GM12874 (cell line): ENCODE measurements around the gene GAL3ST2.

Source experiments
- CTCF ChIP-seq: IDR thresholded peaks from 2 replicates; pipeline ENCODE4 v1.5.1; 2011; ENCODE audit warnings: low read depth, mild to moderate bottlenecking, control low read depth, low read length, moderate library complexity; ENCODE audit not compliant: insufficient read depth

Gene GAL3ST2

GRCh38 chr2:241771286-241772062, 5.1 kb upstream of the GAL3ST2 start:
- no peak for TF ChIP-seq CTCF

GRCh38 chr2:241772063-241772499, 4.5 kb upstream of the GAL3ST2 start:
- TF ChIP-seq CTCF, result no peak

DNA sequence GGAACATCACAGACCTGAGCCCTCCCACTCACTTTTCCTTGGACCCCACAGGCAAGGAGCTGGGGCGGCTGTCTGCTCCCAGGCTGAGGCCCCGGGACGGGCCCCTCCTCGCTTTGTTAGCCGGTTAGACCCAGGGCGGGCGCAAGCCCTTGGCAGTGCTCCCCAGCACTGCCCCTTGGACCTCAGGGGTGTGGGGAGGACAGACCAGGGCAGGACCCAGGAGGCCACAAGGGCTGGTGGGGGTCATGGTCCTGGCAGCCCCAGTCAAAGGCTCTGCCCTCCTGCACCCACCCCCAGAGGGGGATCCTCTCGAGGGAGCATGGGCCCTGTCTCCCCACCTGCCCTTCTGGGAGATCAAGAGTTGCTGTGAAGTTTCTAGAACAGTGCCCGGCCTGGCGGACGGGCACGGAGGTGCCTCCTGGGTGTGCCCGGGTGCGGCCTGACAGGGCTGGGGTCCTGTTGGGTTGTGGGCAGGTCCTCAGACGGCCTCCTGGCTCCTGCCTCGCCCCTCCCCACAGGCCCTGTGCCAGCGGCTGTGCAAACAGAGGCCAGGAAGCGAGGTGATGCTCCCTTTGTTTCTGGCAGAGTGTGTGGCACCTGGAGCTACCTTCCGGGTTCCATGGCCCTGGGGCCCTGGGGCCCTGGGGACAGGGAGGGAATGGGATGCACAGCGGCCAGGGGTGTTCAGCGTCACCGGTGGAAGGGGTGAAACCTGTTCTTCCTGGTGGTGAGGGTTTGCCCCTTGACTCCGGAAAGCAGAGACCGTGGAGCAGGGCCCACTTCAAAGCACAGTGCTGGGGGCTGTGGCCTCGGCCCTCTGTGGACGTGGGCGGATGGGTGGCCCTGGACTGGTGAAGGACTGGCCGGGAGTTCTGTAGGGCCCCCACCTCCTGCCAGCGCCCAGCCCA, 2.9 kb upstream of the GAL3ST2 start:
- TF ChIP-seq CTCF, result no peak

GRCh38 chr2:241774419-241775222, 2.0 kb upstream of the GAL3ST2 start:
- TF ChIP-seq CTCF, result no peak

DNA sequence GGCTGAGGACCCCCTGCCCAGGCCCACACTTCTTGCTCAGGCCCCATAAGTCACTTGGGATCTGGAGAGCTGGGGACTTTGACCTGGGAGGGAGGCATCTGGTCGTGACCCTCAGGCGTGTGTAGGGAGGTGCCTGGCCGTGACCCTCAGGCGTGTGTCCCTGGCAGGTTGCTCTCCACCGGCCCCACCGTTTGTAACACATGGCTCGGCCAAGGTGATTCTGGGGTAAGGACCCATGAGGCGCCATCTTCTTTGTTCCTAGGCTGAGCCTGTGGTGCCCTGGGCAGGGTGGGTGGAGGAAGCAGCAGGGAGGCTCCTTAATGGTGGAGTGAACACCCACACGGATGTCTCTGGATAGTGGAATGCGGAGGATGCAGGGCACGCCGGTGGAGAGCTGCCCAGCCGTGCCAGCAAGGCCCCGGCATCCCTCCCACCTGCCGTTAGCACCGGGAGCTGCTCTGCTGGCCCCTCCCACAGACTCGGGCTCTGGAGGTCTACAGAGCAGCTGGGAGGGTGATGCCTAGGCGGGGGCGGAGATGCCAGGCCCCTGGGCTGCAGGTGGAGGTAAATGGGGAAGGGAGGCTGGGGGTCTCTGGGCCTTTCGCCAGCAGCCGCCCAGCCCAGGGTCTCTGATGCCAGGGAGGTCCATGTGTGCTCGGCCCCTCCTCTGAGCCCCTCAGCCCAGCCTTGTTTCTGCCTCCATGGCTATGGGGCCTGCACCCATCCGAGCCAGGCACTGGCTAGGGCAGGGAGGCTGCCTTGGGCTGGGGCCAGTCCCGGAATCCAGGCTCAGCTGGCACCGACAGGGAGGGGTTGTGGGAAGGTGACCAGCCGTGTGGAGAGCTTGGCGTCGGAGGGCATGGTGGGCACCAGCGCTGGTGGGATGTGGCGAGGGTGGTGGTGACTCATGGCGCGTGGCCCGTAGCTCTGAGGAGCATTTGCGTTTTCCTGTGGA, 1.1 kb upstream of the GAL3ST2 start:
- TF ChIP-seq CTCF, result no peak

DNA sequence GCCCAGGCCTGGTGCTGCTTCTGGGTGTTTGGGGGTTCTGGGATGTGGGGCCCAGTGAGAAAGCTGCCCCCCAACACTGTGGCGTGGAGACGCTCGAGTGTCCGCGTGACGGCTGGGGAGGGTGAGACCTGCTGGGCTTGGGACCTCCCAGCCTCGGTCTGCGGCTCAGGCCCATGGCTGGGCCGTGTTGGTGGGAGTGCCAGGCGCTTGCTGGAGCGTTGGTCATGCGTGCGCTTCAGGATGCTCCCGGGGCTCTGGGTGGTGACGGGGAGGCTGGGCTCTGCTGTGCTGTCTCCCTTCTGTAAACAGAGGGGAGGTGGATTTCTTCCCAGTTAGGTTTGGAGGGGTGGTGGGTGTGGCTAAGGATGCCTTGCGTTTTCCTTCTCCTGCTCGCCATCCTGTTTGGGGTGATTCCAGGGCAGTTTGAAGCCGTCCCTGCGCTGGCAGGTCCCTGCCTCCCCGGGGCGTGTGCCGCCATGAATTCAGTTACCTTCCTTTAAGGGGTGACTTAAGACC, 606 bp downstream of the GAL3ST2 start:
- no peak for TF ChIP-seq CTCF
